BLaER1 treated with 17β-estradiol and CSF1 and Interleukin-3, amounts not matched to agents 10 nM and 100 nM (cell line): ENCODE results near the gene NOC2L.

ENCODE experiments used
- H3K27ac ChIP-seq, 11 experiments: shearing (Covaris generic); formaldehyde crosslinking; 2 replicates each; pipeline ENCODE4 v1.8.1; 2022
- H3K27me3 ChIP-seq, 11 experiments: shearing (Covaris generic); formaldehyde crosslinking; 2 replicates each; pipeline ENCODE4 v1.8.1; 2022
- H3K36me3 ChIP-seq, 11 experiments: shearing (Covaris generic); formaldehyde crosslinking; 2 replicates each; pipeline ENCODE4 v1.8.1; 2022
- H3K4me1 ChIP-seq, 10 experiments: shearing (Covaris generic); formaldehyde crosslinking; 2 replicates each; pipeline ENCODE4 v1.8.1; 2022
- H3K4me2 ChIP-seq, 11 experiments: shearing (Covaris generic); formaldehyde crosslinking; 2 replicates each; pipeline ENCODE4 v1.8.1; 2022
- H3K4me3 ChIP-seq, 10 experiments: shearing (Covaris generic); formaldehyde crosslinking; 2 replicates each; pipeline ENCODE4 v1.8.1; 2022
- H3K9ac ChIP-seq, 11 experiments: shearing (Covaris generic); formaldehyde crosslinking; 2 replicates each; pipeline ENCODE4 v1.8.1; 2022
- H3K9me3 ChIP-seq, 11 experiments: shearing (Covaris generic); formaldehyde crosslinking; replicated peaks in 1 of 11; 2 replicates each; pipeline ENCODE4 v1.8.1; 2022
- H4K20me1 ChIP-seq, 11 experiments: shearing (Covaris generic); formaldehyde crosslinking; 2 replicates each; pipeline ENCODE4 v1.8.1; 2022
- Cebpa-rat ChIP-seq, 11 experiments: shearing (Covaris generic); IDR thresholded peaks; 2 replicates each; pipeline ENCODE4 v1.8.1; 2022

The NOC2L gene

GRCh38 chr1:907611-908451 lies 51.2 kb downstream of the NOC2L start:
- peak overlapping the region; percentile 36 to 94 (median 86); a peak in 16 of 22 replicates for H3K4me2 ChIP-seq
- no peak overlapping the region for H3K9ac ChIP-seq
- peaks cover 0 to 45% (median 32%) of the 10 kb centered on the region in 11 experiments; a peak in 18 of 22 replicates for H4K20me1 ChIP-seq
- TF ChIP-seq Cebpa-rat (IDR thresholded peaks at IDR 0.05) = no peak
- no peak overlapping the region for H3K27ac ChIP-seq
- peaks cover 0 to 29% (median 0%) of the 10 kb centered on the region in 11 experiments; a peak in 8 of 22 replicates for H3K27me3 ChIP-seq
- peaks cover 54 to 76% (median 69%) of the 10 kb centered on the region in 10 experiments for H3K4me1 ChIP-seq
- no peaks in the 10 kb centered on the region for H3K9me3 ChIP-seq
- H3K36me3 ChIP-seq = no peaks in the 10 kb centered on the region; a peak in 2 of 22 replicates
- no peak overlapping the region for H3K4me3 ChIP-seq

- no peaks in the 10 kb centered on the region; a peak in 2 of 22 replicates for H3K36me3 ChIP-seq
- peak overlapping the region in 7 of 11 experiments; percentile 8 to 85 (median 80); a peak in 10 of 22 replicates for H3K9ac ChIP-seq
- peaks cover 0 to 35% (median 31%) of the 10 kb centered on the region in 11 experiments; a peak in 18 of 22 replicates for H4K20me1 ChIP-seq
- H3K4me3 ChIP-seq = peak overlapping the region in 7 of 10 experiments; percentile 8 to 72 (median 62); a peak in 7 of 20 replicates
- peaks cover 50 to 66% (median 59%) of the 10 kb centered on the region in 10 experiments for H3K4me1 ChIP-seq
- peaks cover 0 to 19% (median 0%) of the 10 kb centered on the region in 11 experiments; a peak in 8 of 22 replicates for H3K27me3 ChIP-seq
- no peak overlapping the region for H3K27ac ChIP-seq
- peak overlapping the region; percentile 78 to 94 (median 89) for H3K4me2 ChIP-seq
- TF ChIP-seq Cebpa-rat (IDR thresholded peaks at IDR 0.05) = no peak
- H3K9me3 ChIP-seq = no peaks in the 10 kb centered on the region
Measured at GRCh38 chr1:906600-907420, 52.2 kb downstream of the NOC2L start.

- Histone ChIP-seq H3K4me1 (peaks cover 43 to 57% (median 51%) of the 10 kb centered on the region in 10 experiments), H3K27me3 (peaks cover 0 to 10% (median 0%) of the 10 kb centered on the region in 11 experiments; a peak in 8 of 22 replicates), H3K27ac (peak overlapping the region in 2 of 11 experiments; percentile 72 to 85; a peak in 5 of 22 replicates), H3K36me3 (no peaks in the 10 kb centered on the region; a peak in 2 of 22 replicates), H3K9ac (peak overlapping the region in 8 of 11 experiments; percentile 9 to 85 (median 79); a peak in 12 of 22 replicates), H4K20me1 (peaks cover 0 to 27% (median 24%) of the 10 kb centered on the region in 11 experiments; a peak in 18 of 22 replicates), H3K4me3 (peak overlapping the region in 9 of 10 experiments; percentile 10 to 72 (median 62); a peak in 14 of 20 replicates), H3K9me3 (no peaks in the 10 kb centered on the region), H3K4me2 (peak overlapping the region; percentile 78 to 94 (median 89))
- no peak for TF ChIP-seq Cebpa-rat (IDR thresholded peaks at IDR 0.05)
Measured at GRCh38 chr1:905811-906599, 53.1 kb downstream of the NOC2L start.

- H3K27me3 ChIP-seq = peaks cover 0 to 3% (median 0%) of the 10 kb centered on the region in 11 experiments; a peak in 8 of 22 replicates
- no peak for TF ChIP-seq Cebpa-rat (IDR thresholded peaks at IDR 0.05)
- no peaks in the 10 kb centered on the region for H3K9me3 ChIP-seq
- no peaks in the 10 kb centered on the region; a peak in 2 of 22 replicates for H3K36me3 ChIP-seq
- H3K4me1 ChIP-seq = peaks cover 36 to 50% (median 43%) of the 10 kb centered on the region in 10 experiments
- H3K4me3 ChIP-seq = peak overlapping the region; percentile 54 to 72 (median 62)
- H3K27ac ChIP-seq = peak overlapping the region in 9 of 11 experiments; percentile 20 to 85 (median 75); a peak in 18 of 22 replicates
- H4K20me1 ChIP-seq = peaks cover 0 to 20% (median 17%) of the 10 kb centered on the region in 11 experiments; a peak in 18 of 22 replicates
- H3K4me2 ChIP-seq = peak overlapping the region; percentile 78 to 94 (median 89)
- H3K9ac ChIP-seq = peak overlapping the region; percentile 22 to 85 (median 76); a peak in 20 of 22 replicates
Measured at GRCh38 chr1:905071-905749, 53.8 kb downstream of the NOC2L start.

GRCh38 chr1:904310-904950 lies 54.6 kb downstream of the NOC2L start:
- peaks cover 33 to 44% (median 40%) of the 10 kb centered on the region in 10 experiments for H3K4me1 ChIP-seq
- peak overlapping the region; percentile 64 to 85 (median 76); a peak in 21 of 22 replicates for H3K9ac ChIP-seq
- H3K9me3 ChIP-seq = no peaks in the 10 kb centered on the region
- H4K20me1 ChIP-seq = peaks cover 0 to 20% (median 15%) of the 10 kb centered on the region in 11 experiments; a peak in 18 of 22 replicates
- no peaks in the 10 kb centered on the region; a peak in 2 of 22 replicates for H3K36me3 ChIP-seq
- peak overlapping the region in 10 of 11 experiments; percentile 42 to 85 (median 74); a peak in 18 of 22 replicates for H3K27ac ChIP-seq
- H3K4me2 ChIP-seq = peak overlapping the region; percentile 36 to 93 (median 86); a peak in 19 of 22 replicates
- peak overlapping the region; percentile 54 to 72 (median 62) for H3K4me3 ChIP-seq
- no peaks in the 10 kb centered on the region for H3K27me3 ChIP-seq
- TF ChIP-seq Cebpa-rat (IDR thresholded peaks at IDR 0.05) = no peak

- Histone ChIP-seq H3K4me1 (peaks cover 33 to 44% (median 40%) of the 10 kb centered on the region in 10 experiments), H3K27ac (0 out of 22 replicates have a peak overlapping the region, but pooled peaks of 1 of the 11 experiments have one; percentile 9), H3K4me3 (peak overlapping the region in 9 of 10 experiments; percentile 33 to 72 (median 62); a peak in 13 of 20 replicates), H4K20me1 (peaks cover 0 to 20% (median 15%) of the 10 kb centered on the region in 11 experiments; a peak in 18 of 22 replicates), H3K27me3 (peaks cover 0 to under 1% (median 0%) of the 10 kb centered on the region in 11 experiments; a peak in 6 of 22 replicates), H3K4me2 (peak overlapping the region; percentile 66 to 93 (median 82)), H3K36me3 (no peaks in the 10 kb centered on the region; a peak in 2 of 22 replicates), H3K9ac (peak overlapping the region in 6 of 11 experiments; percentile 34 to 85 (median 70); a peak in 11 of 22 replicates), H3K9me3 (peaks cover 0 to under 1% (median 0%) of the 10 kb centered on the region in 11 experiments; a peak in 2 of 22 replicates)
- TF ChIP-seq Cebpa-rat (IDR thresholded peaks at IDR 0.05) = no peak
Measured at GRCh38 chr1:903721-904271, 55.3 kb downstream of the NOC2L start.
